Vagina (tissue), 2 donors: Measurements from ENCODE around the gene JADE3.

ENCODE experiments used
- POLR2A ChIP-seq, 2 donors: fragments of 450-650 bp; IDR thresholded peaks; one replicate each; pipeline ENCODE4 v1.6.1; 2017; ENCODE audit warnings: antibody characterized with exemption in 2 of 2, mild to moderate bottlenecking in 2 of 2, moderate library complexity in 2 of 2
- POLR2AphosphoS5 ChIP-seq, 2 donors: sonication (generic); formaldehyde crosslinking; IDR thresholded peaks; one replicate each; pipeline ENCODE4 v1.9.0; 2017; ENCODE audit warnings: antibody characterized with exemption in 2 of 2, mild to moderate bottlenecking in 2 of 2, low read depth in 1 of 2; ENCODE audit not compliant: insufficient read depth in 1 of 2
- TF ChIP-seq, protein P1 (sequence below), 3 experiments: fragments of 450-650 bp in 2 of 3; fragments of 200-600 bp in 1 of 3; sonication (generic) in 1 of 3; IDR thresholded peaks; one replicate each; pipeline ENCODE4 v1.5.1; 2017 to 2019; ENCODE audit warnings: antibody characterized with exemption in 3 of 3, mild to moderate bottlenecking in 2 of 3, moderate library complexity in 2 of 3

DNA sequence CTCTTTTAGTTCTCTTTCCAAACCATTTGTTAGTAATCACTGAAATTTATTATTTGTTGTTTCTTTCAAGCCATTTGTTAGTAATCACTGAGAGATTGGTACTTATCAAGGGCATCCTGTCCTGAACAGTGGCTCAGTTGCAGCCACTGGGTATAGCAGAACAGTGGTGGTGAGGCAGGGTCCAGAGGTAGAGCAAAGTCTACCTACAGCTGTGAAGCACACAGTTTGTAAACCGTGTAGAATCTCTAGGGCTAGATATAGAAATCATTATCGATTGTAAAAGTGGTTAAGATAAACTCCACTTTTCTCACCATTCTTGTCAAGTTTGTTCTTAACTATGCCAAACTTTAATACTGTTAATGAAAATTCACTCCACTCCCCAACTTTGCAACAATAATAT is 4.1 kb downstream of the JADE3 start:
- TF ChIP-seq POLR2AphosphoS5 (IDR thresholded peaks at IDR 0.05; ENCODE audit: insufficient read depth in 1 of 2, low read depth in 1 of 2) = no peak
- TF ChIP-seq, protein P1, sequence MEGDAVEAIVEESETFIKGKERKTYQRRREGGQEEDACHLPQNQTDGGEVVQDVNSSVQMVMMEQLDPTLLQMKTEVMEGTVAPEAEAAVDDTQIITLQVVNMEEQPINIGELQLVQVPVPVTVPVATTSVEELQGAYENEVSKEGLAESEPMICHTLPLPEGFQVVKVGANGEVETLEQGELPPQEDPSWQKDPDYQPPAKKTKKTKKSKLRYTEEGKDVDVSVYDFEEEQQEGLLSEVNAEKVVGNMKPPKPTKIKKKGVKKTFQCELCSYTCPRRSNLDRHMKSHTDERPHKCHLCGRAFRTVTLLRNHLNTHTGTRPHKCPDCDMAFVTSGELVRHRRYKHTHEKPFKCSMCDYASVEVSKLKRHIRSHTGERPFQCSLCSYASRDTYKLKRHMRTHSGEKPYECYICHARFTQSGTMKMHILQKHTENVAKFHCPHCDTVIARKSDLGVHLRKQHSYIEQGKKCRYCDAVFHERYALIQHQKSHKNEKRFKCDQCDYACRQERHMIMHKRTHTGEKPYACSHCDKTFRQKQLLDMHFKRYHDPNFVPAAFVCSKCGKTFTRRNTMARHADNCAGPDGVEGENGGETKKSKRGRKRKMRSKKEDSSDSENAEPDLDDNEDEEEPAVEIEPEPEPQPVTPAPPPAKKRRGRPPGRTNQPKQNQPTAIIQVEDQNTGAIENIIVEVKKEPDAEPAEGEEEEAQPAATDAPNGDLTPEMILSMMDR (IDR thresholded peaks at IDR 0.05) = no peak
- TF ChIP-seq POLR2A (IDR thresholded peaks at IDR 0.05) = no peak
